Mesenchymal stem cell (in vitro differentiated cells and primary cell): ENCODE data around the gene RASGEF1C.

Source experiments
- DNase-seq: peaks from one replicate; pipeline ENCODE4 v3.0.0-alpha.2; 2013
- H2AFZ ChIP-seq: one replicate; pipeline ENCODE4 v1.6.1; 2013; ENCODE audit warnings: low read depth, mild to moderate bottlenecking, control low read depth, inconsistent platforms, low read length, moderate library complexity
- H2AK5ac ChIP-seq: 2 replicates; pipeline ENCODE4 v1.6.1; 2013; ENCODE audit warnings: low read length, moderate library complexity, mild to moderate bottlenecking, inconsistent platforms; ENCODE audit not compliant: severe bottlenecking
- H2BK120ac ChIP-seq: one replicate; pipeline ENCODE4 v1.6.1; 2013; ENCODE audit warnings: low read depth, mild to moderate bottlenecking, inconsistent platforms, low read length, moderate library complexity
- H2BK12ac ChIP-seq, 2 experiments: one replicate each; pipeline ENCODE4 v1.6.1; 2013; ENCODE audit warnings: inconsistent platforms in 2 of 2, low read length in 2 of 2, mild to moderate bottlenecking in 2 of 2, moderate library complexity in 2 of 2, control low read depth in 1 of 2
- H2BK15ac ChIP-seq: one replicate; pipeline ENCODE4 v1.6.1; 2013; ENCODE audit warnings: mild to moderate bottlenecking, low read depth, inconsistent platforms; ENCODE audit not compliant: poor library complexity, severe bottlenecking
- H2BK5ac ChIP-seq: 2 replicates; pipeline ENCODE4 v1.6.1; 2013; ENCODE audit warnings: low read depth, mild to moderate bottlenecking, low read length, control low read depth, inconsistent platforms; ENCODE audit not compliant: poor library complexity, severe bottlenecking
- H3K14ac ChIP-seq, 2 experiments: one replicate each; pipeline ENCODE4 v1.6.1; 2013; ENCODE audit warnings: inconsistent platforms in 2 of 2, low read length in 2 of 2, control low read depth in 1 of 2, mild to moderate bottlenecking in 1 of 2, moderate library complexity in 1 of 2
- H3K18ac ChIP-seq, 2 experiments: one replicate each; pipeline ENCODE4 v1.6.1; 2013; ENCODE audit warnings: inconsistent platforms in 2 of 2, low read length in 2 of 2, control low read depth in 1 of 2, low read depth in 1 of 2, mild to moderate bottlenecking in 1 of 2
- H3K23ac ChIP-seq, 2 experiments: one replicate each; pipeline ENCODE4 v1.6.1; 2013; ENCODE audit warnings: inconsistent platforms in 2 of 2, low read length in 2 of 2, mild to moderate bottlenecking in 2 of 2, moderate library complexity in 2 of 2, control low read depth in 1 of 2
- H3K27ac ChIP-seq: 2 replicates; pipeline ENCODE4 v1.5.1; 2013; ENCODE audit warnings: mild to moderate bottlenecking, moderate library complexity, low read length, control low read depth, inconsistent platforms; ENCODE audit not compliant: poor library complexity, severe bottlenecking
- H3K27me3 ChIP-seq, 2 experiments: 2 replicates each; pipeline versions ENCODE4 v1.6.1 to v1.7.0; 2013; ENCODE audit warnings: low read length in 2 of 2, mild to moderate bottlenecking in 2 of 2, moderate library complexity in 2 of 2, control low read depth in 1 of 2, inconsistent platforms in 1 of 2; ENCODE audit not compliant: control insufficient read depth in 1 of 2, insufficient read depth in 1 of 2
- H3K36me3 ChIP-seq, 2 experiments: 2 replicates each; pipeline versions ENCODE4 v1.6.1 to v1.7.0; 2013; ENCODE audit warnings: low read length in 2 of 2, control low read depth in 1 of 2, inconsistent platforms in 1 of 2, low read depth in 1 of 2, mild to moderate bottlenecking in 1 of 2; ENCODE audit not compliant: insufficient read depth in 2 of 2, control insufficient read depth in 1 of 2
- H3K4ac ChIP-seq, 2 experiments: one replicate each; pipeline ENCODE4 v1.6.1; 2013; ENCODE audit warnings: inconsistent platforms in 2 of 2, low read length in 2 of 2, mild to moderate bottlenecking in 2 of 2, moderate library complexity in 2 of 2, control low read depth in 1 of 2, low read depth in 1 of 2
- H3K4me1 ChIP-seq: 2 replicates; pipeline ENCODE4 v1.6.1; 2013; ENCODE audit warnings: low read depth, low read length, control low read depth; ENCODE audit not compliant: control insufficient read depth, insufficient read depth
- H3K4me2 ChIP-seq: 2 replicates; pipeline ENCODE4 v1.6.1; 2013; ENCODE audit warnings: low read length, mild to moderate bottlenecking, inconsistent platforms; ENCODE audit not compliant: poor library complexity, severe bottlenecking
- H3K4me3 ChIP-seq, 2 experiments: 2 replicates each; pipeline versions ENCODE4 v1.5.1 to v1.7.0; 2013; ENCODE audit warnings: low read length in 2 of 2, mild to moderate bottlenecking in 2 of 2, control low read depth in 1 of 2, low read depth in 1 of 2; ENCODE audit not compliant: insufficient read depth in 1 of 2
- H3K79me1 ChIP-seq: replicated peaks from 2 replicates; pipeline ENCODE4 v1.6.1; 2013; ENCODE audit warnings: mild to moderate bottlenecking, control low read depth, low read length, inconsistent platforms; ENCODE audit not compliant: poor library complexity, severe bottlenecking
- H3K9ac ChIP-seq: 2 replicates; pipeline ENCODE4 v1.7.0; 2013; ENCODE audit warnings: mild to moderate bottlenecking, low read length, moderate library complexity
- H3K9me3 ChIP-seq: 2 replicates; pipeline ENCODE4 v1.7.0; 2013; ENCODE audit warnings: mild to moderate bottlenecking, low read length; ENCODE audit not compliant: control insufficient read depth
- H4K8ac ChIP-seq: one replicate; pipeline ENCODE4 v1.6.1; 2013; ENCODE audit warnings: inconsistent platforms, mild to moderate bottlenecking, low read length, moderate library complexity
- H4K91ac ChIP-seq: one replicate; pipeline ENCODE4 v1.6.1; 2013; ENCODE audit warnings: mild to moderate bottlenecking, low read length, inconsistent platforms
- WGBS: methylation state at CpG from one replicate; pipeline ENCODE4 v1.1.7; 2013; ENCODE audit warnings: mixed read lengths; 5-methylcytosine and 5-hydroxymethylcytosine counted together

RASGEF1C gene

GRCh38 chr5:180088561-180088960 lies 120.5 kb downstream of the RASGEF1C start:
- no peak for DNase-seq
- no peak overlapping the region for H3K14ac ChIP-seq
- H2BK12ac ChIP-seq, result no peak overlapping the region
- no peak overlapping the region for H2AFZ ChIP-seq
- peaks cover 4% of the 10 kb centered on the region for H3K4me1 ChIP-seq
- H3K27ac ChIP-seq, result no peak overlapping the region
- H3K4ac ChIP-seq, result no peak overlapping the region
- H2BK15ac ChIP-seq, result no peak overlapping the region
- H2BK5ac ChIP-seq, result no peak overlapping the region
- H4K91ac ChIP-seq, result no peak overlapping the region
- no peak overlapping the region for H2BK120ac ChIP-seq
- no peak overlapping the region for H3K18ac ChIP-seq
- H3K9me3 ChIP-seq, result no peaks in the 10 kb centered on the region
- H3K79me1 ChIP-seq, result no peaks in the 10 kb centered on the region
- H3K23ac ChIP-seq, result no peak overlapping the region
- no peak overlapping the region for H3K9ac ChIP-seq
- no peak overlapping the region for H3K4me2 ChIP-seq
- H4K8ac ChIP-seq, result no peak overlapping the region
- H3K4me3 ChIP-seq, result no peak overlapping the region
- H3K36me3 ChIP-seq, result no peaks in the 10 kb centered on the region
- H3K27me3 ChIP-seq, result peaks cover 0 to 17% of the 10 kb centered on the region in 2 experiments
- WGBS, result 96% methylated on average over 7 of the region's 8 CpGs
- H2AK5ac ChIP-seq, result no peak overlapping the region

GRCh38 chr5:180086816-180087399 lies 122.1 kb downstream of the RASGEF1C start:
- Histone ChIP-seq H3K18ac (no peak overlapping the region), H3K4me1 (peaks cover 4% of the 10 kb centered on the region), H3K4ac (no peak overlapping the region), H3K27me3 (peaks cover 0 to 29% of the 10 kb centered on the region in 2 experiments), H2BK15ac (no peak overlapping the region), H2BK12ac (no peak overlapping the region), H3K4me3 (no peak overlapping the region), H3K27ac (no peak overlapping the region), H3K9ac (no peak overlapping the region), H2BK5ac (no peak overlapping the region), H2AK5ac (no peak overlapping the region), H3K79me1 (no peaks in the 10 kb centered on the region), H4K91ac (no peak overlapping the region), H3K23ac (no peak overlapping the region), H2BK120ac (no peak overlapping the region), H3K14ac (no peak overlapping the region), H2AFZ (no peak overlapping the region), H4K8ac (no peak overlapping the region), H3K4me2 (no peak overlapping the region), H3K36me3 (no peaks in the 10 kb centered on the region), H3K9me3 (no peaks in the 10 kb centered on the region)
- WGBS, result 92% methylated on average over 11 of the region's 11 CpGs
- no peak for DNase-seq

GRCh38 chr5:180085837-180086236 lies 123.2 kb downstream of the RASGEF1C start:
- Histone ChIP-seq H4K91ac (no peak overlapping the region), H3K9me3 (no peaks in the 10 kb centered on the region), H3K9ac (no peak overlapping the region), H3K36me3 (no peaks in the 10 kb centered on the region), H3K27me3 (peaks cover 0 to 36% of the 10 kb centered on the region in 2 experiments), H4K8ac (no peak overlapping the region), H2AFZ (no peak overlapping the region), H3K79me1 (no peaks in the 10 kb centered on the region), H3K4me1 (peaks cover 1% of the 10 kb centered on the region), H3K4ac (no peak overlapping the region), H3K4me3 (no peak overlapping the region), H3K27ac (no peak overlapping the region), H2BK12ac (no peak overlapping the region), H3K14ac (no peak overlapping the region), H2BK120ac (no peak overlapping the region), H2BK5ac (no peak overlapping the region), H2BK15ac (no peak overlapping the region), H3K18ac (no peak overlapping the region), H3K23ac (no peak overlapping the region), H2AK5ac (no peak overlapping the region), H3K4me2 (no peak overlapping the region)
- DNase-seq, result no peak
- 62% methylated on average over 7 of the region's 7 CpGs for WGBS

- H3K4me2 ChIP-seq, result no peak overlapping the region
- no peaks in the 10 kb centered on the region for H3K79me1 ChIP-seq
- WGBS, result 66% methylated on average over 11 of the region's 13 CpGs
- H3K9me3 ChIP-seq, result no peaks in the 10 kb centered on the region
- H3K36me3 ChIP-seq, result no peaks in the 10 kb centered on the region
- H4K8ac ChIP-seq, result no peak overlapping the region
- no peak overlapping the region for H3K4ac ChIP-seq
- H3K23ac ChIP-seq, result no peak overlapping the region
- no peak overlapping the region for H2AK5ac ChIP-seq
- no peak overlapping the region for H2AFZ ChIP-seq
- H4K91ac ChIP-seq, result no peak overlapping the region
- H2BK5ac ChIP-seq, result no peak overlapping the region
- H3K4me3 ChIP-seq, result no peak overlapping the region
- H2BK120ac ChIP-seq, result no peak overlapping the region
- no peak for DNase-seq
- peaks cover 0 to 40% of the 10 kb centered on the region in 2 experiments for H3K27me3 ChIP-seq
- no peak overlapping the region for H2BK15ac ChIP-seq
- H3K9ac ChIP-seq, result no peak overlapping the region
- no peak overlapping the region for H3K18ac ChIP-seq
- no peak overlapping the region for H3K14ac ChIP-seq
- H3K4me1 ChIP-seq, result no peaks in the 10 kb centered on the region
- no peak overlapping the region for H3K27ac ChIP-seq
- no peak overlapping the region for H2BK12ac ChIP-seq
These were observed 124.1 kb downstream of the RASGEF1C start for GRCh38 chr5:180084638-180085561.
